ENCODE measurements around the gene AK8. TPM values are rescaled to one million over a fixed set of nuclear protein-coding genes. Genes with fewer than 3 reads are reported as not detected.

AK8 gene
- total and polyA plus RNA-seq, 9 of the 15 experiments (the other 6 are each of a cell fraction or from before 2014, with no cell fraction given), result 0.06 to 0.37 TPM; not detected in 7

DNA sequence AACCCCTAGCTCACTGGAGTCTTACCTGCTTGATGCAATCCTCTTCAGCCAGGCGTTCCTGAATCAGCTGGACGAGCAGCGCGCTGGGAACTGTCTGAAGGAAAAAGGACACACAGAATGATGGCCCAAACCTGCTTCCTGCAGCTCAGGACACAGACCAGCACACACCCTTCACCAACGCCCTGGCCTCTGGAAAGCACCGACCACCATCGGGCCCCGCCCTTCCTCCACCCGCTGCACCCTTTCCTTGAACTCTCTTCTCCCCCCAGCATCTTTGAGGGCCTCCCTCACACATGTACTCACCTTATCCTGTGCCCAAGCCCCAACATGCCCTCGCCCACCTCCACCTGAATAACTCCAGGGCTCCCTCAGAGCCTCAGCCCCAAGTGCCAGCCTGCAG is 23.3 kb downstream of the AK8 start:
- no peaks in the 10 kb centered on the region for H3K9me1 ChIP-seq (ENCODE audit: control insufficient read depth, insufficient read depth, low read length)
- peaks cover 0 to 8% of the 10 kb centered on the region in 2 experiments; a peak in 1 of 5 replicates for H3K4me1 ChIP-seq (replicated peaks in 1 of 2; ENCODE audit: control insufficient read depth in 2 of 2, insufficient read depth in 2 of 2, low read length in 2 of 2)
- H3K79me2 ChIP-seq (ENCODE audit: control insufficient read depth, insufficient read depth, low read length), result no peaks in the 10 kb centered on the region
- H3K9me3 ChIP-seq (replicated peaks; ENCODE audit: control insufficient read depth, insufficient read depth, low read depth, low read length), result no peaks in the 10 kb centered on the region
- peaks cover 56 to 62% of the 10 kb centered on the region in 2 experiments for H3K27me3 ChIP-seq (ENCODE audit: control insufficient read depth in 2 of 2, insufficient read depth in 2 of 2, low read length in 2 of 2)
- H3K36me3 ChIP-seq (ENCODE audit: control insufficient read depth, insufficient read depth, low read length), result no peaks in the 10 kb centered on the region
- FAIRE-seq (no peak), DNase-seq (ENCODE audit: extremely low read depth in 1 of 4, low spot score in 3 of 4) (no peak), ATAC-seq (no peak)
- no peak overlapping the region for H3K9ac ChIP-seq (ENCODE audit: insufficient read depth in 1 of 2, low read depth in 2 of 2, low read length in 2 of 2)
- 0 out of 2 replicates have a peak, but pooled peaks cover 3% of the 10 kb centered on the region for H4K20me1 ChIP-seq (replicated peaks; ENCODE audit: control insufficient read depth, insufficient read depth, low read length)
- in situ Hi-C loops (cut with MboI), result no loop called here
- H3K4me3 ChIP-seq, result no peak overlapping the region
- H3K27ac ChIP-seq (ENCODE audit: extremely low read depth, low read depth, low read length), result no peak overlapping the region
- no peak overlapping the region for H3K4me2 ChIP-seq (ENCODE audit: insufficient read depth, low read length)
- no peak overlapping the region for H2AFZ ChIP-seq (ENCODE audit: low read depth, low read length)
- intact Hi-C loops (cut with micrococcal nuclease), result no loop called here
- no TSS peak for BruUV-seq (replicated peaks)
- POLR2A ChIA-PET, result no interaction called here
- CTCF ChIA-PET (ENCODE audit: low intra/inter-chr PET ratio), result no interaction called here
- under 1% methylated on average over 10 of the region's 10 CpGs for WGBS (ENCODE audit: insufficient coverage, low coverage, missing lambda C conversion rate)
- no peak for TF ChIP-seq RAD51 (IDR thresholded peaks at IDR 0.05; ENCODE audit: borderline replicate concordance, low read depth)
- no peak for TF ChIP-seq ZNF140 (CRISPR knock-in tag; IDR thresholded peaks at IDR 0.05)
- no peak for TF ChIP-seq ZNF197 (CRISPR knock-in tag; IDR thresholded peaks at IDR 0.05; ENCODE audit: low read depth)
- no peak for TF ChIP-seq DLX4 (CRISPR knock-in tag; IDR thresholded peaks at IDR 0.05)
- TF ChIP-seq, protein P1, sequence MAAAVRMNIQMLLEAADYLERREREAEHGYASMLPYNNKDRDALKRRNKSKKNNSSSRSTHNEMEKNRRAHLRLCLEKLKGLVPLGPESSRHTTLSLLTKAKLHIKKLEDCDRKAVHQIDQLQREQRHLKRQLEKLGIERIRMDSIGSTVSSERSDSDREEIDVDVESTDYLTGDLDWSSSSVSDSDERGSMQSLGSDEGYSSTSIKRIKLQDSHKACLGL (CRISPR knock-in tag; IDR thresholded peaks at IDR 0.05; ENCODE audit: borderline replicate concordance, poor library complexity, severe bottlenecking), result no peak
- TF ChIP-seq MYC (IDR thresholded peaks at IDR 0.05; ENCODE audit: low read depth, low read length), result no peak
- no peak for TF ChIP-seq MYC (CRISPR knock-in tag; IDR thresholded peaks at IDR 0.05; ENCODE audit: borderline replicate concordance, low read depth)
- TF ChIP-seq ZNF124 (CRISPR knock-in tag; IDR thresholded peaks at IDR 0.05), result no peak

All from K562 (cell line).